GM18909 (cell line): Measurements from ENCODE around the gene MLLT1.

Experiments
- ATAC-seq: cut with Tn5 transposase; IDR thresholded peaks from one replicate; pipeline ENCODE4 v1.9.1; 2021; ENCODE audit warnings: mild to moderate bottlenecking; ENCODE audit not compliant: unreplicated experiment, poor library complexity

Gene MLLT1

DNA sequence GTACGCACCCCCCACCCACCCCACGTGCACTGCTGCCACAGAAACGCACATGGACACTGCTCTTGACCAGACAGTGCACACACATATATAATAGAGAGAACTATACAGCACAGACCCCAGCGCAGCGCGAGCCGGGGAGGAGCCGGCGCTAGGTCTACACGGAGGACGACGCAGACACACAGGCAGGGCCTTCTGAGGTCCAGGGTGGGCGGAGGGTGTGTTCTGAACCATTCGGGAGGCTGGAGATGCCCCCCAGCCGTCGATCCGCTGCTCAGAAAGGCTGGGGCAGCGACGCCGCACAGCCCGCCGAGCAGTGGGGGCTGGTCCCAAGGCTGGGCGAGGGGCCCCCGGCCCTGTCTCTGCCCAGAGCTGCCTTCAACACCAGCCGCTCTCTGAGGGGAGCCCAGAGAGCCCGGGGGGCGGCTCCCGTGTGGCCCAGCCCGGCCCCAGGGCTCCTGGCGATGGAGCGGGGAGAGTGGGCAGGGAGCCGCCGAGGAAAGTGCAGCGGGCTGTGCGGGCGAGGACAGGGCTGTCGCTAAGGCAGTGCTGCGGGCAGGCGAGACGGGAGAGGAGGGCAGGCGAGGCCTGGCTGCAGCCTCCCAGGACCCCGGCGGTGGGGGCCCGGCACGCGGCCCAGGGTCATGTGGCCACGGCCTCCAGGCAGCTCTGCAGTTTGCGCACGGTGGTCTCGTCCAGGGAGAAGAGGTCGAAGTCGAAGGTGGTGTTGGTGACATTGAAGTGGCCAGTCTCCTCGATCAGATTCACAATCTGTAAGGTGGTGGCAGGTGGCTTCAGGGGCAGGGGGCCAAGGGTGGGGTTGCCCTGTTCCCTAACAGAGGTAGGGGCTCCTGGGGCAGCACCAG, 67.1 kb downstream of the MLLT1 start:
- no peak for ATAC-seq

DNA sequence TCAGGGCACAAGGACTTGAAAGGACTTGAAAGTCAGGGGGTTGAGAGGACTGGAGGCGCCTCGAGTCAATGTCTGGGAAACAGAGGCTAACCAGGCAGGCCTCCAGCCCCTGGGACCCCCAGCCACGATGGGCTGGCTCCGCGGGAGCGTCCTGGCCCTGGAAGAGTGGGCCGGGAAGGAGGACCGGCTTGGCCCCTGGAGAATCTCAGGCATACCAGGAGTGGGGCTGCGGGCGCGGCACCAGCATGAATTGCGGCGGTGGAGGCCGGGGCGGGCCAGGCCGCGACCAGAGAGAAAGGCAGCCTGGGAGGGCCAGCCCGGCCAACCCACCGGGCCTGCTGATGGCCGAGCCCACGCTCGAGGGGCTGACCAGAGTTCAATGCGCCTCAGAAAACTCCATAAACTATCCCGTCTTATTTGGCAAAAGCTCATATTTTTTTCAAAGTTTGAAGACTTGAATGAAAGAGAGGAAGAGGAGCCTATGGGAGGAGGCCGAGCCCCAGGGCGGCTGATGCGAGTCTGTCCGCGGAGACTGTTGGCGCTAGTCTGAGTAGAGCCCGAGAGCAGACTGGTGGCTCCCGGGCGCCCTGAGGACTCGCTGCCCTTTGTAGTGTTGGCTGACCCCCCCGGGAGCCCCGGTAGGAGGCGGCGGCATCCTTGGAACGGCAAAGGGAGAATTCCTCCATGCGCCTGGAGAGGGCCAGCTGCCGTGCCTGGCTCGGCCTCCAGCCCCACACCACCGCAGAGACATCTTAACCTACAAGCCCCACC, 68.0 kb downstream of the MLLT1 start:
- ATAC-seq = no peak

DNA sequence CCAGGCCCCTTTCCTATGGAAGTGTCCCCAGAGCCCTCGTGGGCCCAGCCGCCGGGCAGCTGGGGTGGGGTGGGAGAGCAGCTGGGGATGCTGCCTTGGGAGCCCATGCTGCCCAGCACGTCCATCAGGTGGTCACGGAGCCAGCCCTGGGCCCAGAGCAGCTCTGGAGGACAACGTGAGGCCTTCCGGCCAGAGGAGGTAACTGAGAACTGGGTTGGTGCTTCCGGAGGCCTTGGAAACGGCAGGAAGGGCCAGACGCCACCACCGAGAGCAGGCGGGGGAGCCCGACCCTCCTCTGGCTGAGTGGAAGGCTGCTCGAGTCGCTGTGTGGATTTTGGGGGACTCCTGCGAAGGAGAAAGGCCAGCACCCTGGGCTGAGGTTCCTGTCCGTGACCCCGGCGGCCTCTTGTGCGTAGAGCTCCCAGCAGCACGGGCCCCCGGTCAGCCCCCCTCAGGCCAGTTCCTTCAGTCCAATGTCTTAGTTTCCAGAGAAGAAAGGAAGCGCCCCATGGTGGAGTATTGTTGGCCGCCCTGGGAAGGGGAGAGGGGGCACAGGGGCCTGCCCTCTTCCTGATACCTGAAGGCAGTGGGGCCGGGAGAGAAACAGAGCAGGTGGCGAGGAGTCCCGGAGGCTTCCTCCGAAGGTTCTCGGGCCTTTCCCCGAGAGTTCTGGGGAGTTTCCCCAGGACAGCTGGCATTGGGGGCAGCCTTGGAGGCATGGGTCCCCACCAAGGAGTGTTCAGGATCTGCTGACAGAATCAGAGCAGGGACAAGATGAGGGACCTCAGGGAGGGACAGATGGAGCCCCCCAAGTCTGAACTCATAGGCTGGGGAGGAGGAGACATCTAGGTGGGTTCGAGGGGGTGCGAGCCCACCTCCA, 68.8 kb downstream of the MLLT1 start:
- no peak for ATAC-seq

- ATAC-seq = no peak
Measured at GRCh38 chr19:6210091-6210490, 69.7 kb downstream of the MLLT1 start.

GRCh38 chr19:6209680-6210079, 70.1 kb downstream of the MLLT1 start:
- ATAC-seq = no peak

- ATAC-seq = no peak
Measured at GRCh38 chr19:6209233-6209632, 70.5 kb downstream of the MLLT1 start.

DNA sequence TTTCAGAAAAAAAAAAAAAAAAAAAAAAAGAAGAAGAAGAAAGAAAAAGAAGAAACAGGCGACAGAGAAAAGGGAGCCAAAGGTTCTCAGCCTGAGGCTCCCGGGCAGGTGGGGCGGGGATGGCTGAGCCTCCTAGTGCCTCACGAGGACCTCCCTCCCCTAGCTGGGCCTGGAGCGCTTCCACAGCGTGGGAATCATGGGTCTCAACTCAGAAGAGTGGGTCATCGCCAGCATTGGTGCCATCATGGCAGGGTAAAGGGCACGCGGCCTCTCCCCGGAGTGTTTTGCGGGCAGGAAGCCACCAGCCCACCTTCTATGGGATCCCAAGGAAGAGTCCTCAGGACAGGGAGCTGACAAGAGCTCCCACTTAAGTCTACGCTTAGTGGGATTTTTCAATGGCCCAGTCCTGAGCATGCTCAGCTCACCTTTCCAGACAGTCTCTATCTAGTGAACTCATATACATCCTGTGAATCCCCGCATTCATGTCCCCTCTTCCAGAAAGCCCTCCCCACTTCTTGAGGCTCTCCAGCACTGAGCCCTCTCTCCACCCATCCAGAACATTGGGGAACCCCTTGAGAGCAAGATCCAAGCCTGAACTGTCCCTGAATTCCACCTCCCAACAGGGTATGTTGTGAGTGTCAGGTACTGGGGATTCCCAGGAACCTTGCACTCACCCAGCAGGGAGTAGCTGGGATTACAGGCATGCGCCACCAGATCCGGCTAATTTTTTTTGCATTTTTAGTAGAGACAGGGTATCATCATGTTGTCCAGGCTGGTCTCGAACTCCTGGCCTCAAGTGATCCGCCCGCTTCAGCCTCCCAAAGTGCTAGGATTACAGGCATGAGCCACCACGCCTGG, 74.7 kb downstream of the MLLT1 start:
- no peak for ATAC-seq

DNA sequence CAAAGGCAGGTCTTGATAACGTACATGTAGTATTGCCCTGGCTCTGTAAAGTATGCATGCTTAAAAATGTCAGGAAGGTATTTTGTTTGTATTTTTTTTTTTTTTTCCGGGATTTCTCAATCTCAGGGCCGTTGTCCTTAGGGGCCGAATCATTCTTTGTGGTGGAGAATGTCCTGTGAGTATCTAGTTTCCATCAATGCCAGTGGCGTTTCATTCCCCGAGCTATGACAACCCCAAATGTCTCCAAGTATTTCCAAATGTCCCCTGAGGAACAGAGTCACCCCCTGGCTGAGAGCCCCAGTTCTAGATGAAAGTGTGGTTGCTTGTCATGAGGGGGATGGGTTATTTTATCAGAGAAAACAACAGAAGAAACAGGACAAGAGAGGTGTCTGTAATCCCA, 75.6 kb downstream of the MLLT1 start:
- no peak for ATAC-seq

GRCh38 chr19:6199240-6199994, 80.4 kb downstream of the MLLT1 start:
- peak; percentile 85 for ATAC-seq

GRCh38 chr19:6198896-6199239, 80.9 kb downstream of the MLLT1 start:
- ATAC-seq = no peak

- ATAC-seq = no peak
Measured at GRCh38 chr19:6196361-6196760, 83.4 kb downstream of the MLLT1 start.

DNA sequence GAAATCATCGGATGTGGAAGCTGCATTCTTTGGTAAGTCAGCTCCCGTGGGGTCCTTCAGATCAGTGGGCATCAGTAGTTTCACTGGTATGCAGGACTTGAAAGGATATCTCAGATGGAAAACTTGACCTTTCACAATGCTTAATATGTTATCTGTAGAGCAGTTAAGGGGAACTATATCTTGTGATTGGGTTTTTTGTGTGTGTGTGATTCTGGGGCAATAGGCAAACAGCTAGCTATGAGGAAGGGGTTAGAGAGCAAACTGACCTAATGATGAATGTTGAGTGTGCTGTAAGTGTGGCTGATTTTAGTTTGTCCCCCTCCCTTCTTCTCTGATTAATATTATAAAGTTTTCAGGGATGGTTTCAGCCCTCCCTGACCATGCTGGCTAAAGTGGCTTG, 91.0 kb downstream of the MLLT1 start:
- no peak for ATAC-seq

GRCh38 chr19:6187374-6187773, 92.4 kb downstream of the MLLT1 start:
- ATAC-seq = no peak

DNA sequence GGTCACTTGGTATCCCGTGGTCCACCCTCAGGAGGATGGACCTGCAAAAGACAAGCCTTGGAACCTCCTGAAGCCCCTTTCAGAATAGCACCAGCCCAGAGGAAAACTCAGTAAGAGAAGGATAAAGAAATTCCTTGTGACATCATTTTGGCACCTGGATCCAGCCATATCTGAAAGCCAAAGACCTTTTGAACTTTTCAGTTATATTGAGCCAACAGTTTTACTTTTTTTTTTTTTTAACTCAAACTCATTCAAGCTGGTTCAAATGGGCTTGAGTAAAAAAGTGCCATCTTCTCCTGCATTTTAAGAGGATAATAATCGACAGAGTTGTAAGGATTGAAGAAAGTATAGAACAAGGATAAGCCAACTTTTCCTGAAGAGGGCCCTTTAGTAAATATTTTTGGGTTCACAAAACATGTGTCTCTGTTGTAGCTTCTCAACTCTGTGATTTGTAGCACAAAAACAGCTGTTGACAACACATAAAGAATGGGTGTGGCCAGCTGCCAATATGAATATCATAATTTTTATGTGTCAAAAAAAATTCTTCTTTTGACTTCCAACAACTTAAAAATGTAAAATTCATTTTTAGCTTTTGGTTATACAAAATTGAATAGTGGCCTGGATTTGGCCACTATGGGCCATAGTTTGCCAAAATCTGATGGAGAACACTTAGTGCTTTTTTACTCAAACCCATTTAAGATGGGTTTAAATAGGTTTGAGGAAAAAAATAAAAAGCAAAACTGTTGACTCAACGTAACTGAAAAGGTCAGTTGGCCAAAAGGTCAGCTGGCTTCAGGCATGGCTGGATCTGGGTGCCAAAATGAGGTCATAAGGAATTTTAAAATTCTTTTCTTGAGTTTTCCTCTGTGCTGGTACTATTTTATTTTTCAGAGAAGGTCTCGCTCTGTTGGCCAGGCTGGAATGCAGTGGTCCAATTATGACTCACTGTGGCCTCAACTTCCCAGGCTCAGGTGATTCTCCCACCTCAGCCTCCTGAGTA, 93.6 kb downstream of the MLLT1 start:
- ATAC-seq = no peak

GRCh38 chr19:6185093-6185834, 94.5 kb downstream of the MLLT1 start:
- no peak for ATAC-seq

DNA sequence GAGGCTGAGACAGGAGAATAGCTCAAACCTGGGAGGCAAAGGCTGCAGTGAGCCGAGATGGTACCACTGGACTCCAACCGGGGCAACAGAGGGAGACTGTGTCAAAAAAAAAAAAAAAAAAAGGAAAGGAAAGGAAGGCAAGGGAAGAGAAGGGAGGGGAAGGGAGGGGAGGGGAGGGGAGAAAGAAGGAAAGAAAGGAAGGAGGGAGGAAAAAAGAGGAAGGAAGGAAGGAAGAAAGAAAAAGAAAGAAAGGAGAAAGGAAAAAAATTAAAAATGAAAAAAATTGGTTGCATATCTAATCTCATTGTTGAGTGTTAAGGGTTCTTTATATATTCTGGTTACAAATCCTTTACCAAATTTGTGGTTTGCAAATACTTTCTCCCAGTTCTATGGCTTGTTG, 98.7 kb downstream of the MLLT1 start:
- ATAC-seq = no peak

GRCh38 chr19:6173190-6173589, 106.6 kb downstream of the MLLT1 start:
- ATAC-seq = no peak
